Cardiac septum (tissue), 1 donor: ENCODE data around the gene FAM120A. TPM values are rescaled to one million over a fixed set of nuclear protein-coding genes. Genes with fewer than 3 reads are reported as not detected.

ENCODE experiments used
- DNase-seq: peaks from one replicate; pipeline ENCODE4 v3.0.0-alpha.2; 2020; ENCODE audit warnings: low spot score
- intact Hi-C: fragments of 100-400 bp; cut with DNase I; formaldehyde crosslinking; loops from one replicate; pipeline ENCODE4 v1.14.0; 2022
- microRNA-seq: library from miRNA; unstranded; fragments of <30 nt; microRNA quantifications from one replicate; pipeline ENCODE4 v1.2.0, GENCODE V29; 2020
- total RNA-seq: library from RNA; stranded (reverse); fragmentation: NEBNext Ultra II Directional; extraction: Animal tissue kit (Norgen Biotek cat#: 25700); gene quantifications from one replicate; pipeline ENCODE4 v1.2.1, GENCODE V29; 2021
- donor health status: DM: no; HTN: no; CAD: no.

Gene FAM120A
- total RNA-seq, 1 donor from 2014 or later = 116 TPM

DNA sequence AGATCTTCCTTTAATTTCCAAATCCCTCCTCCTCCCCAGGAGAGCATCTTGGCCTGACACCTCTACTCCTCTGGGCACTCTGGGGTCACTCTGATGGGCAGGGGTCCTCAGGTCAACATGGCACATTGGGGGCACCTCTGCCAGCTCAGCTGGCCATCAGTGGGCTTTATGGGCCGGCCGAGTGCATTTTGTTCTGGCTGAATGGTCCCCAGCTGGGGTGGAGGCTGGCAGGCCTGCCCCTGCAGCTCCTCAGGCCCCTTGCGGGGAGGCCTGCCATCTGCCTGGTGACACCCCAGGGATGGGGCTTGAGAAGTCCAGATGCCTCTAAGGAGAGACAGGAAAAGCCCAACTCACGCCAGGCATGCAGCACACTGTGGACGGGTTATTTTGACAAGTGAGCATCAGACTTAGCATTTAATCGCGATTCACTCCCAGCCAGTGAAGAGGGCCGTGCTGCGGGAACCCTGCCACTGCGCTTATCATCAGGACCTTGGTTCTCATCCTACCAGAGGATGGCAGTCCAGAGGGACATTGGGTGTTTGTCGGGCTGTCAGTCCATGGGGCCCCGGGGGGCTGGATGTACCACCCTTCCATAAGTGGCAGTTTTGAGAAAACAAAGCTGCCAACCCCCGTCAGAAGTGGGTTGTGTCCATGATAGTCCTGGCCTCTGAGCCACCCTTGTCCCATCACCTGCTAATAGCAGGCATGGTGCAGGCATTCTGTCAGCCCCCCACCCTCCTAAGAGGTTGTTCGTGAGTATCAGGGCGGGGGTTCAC lies 146.6 kb downstream of the FAM120A start:
- intact Hi-C loops = no loop called here
- no peak for DNase-seq

DNA sequence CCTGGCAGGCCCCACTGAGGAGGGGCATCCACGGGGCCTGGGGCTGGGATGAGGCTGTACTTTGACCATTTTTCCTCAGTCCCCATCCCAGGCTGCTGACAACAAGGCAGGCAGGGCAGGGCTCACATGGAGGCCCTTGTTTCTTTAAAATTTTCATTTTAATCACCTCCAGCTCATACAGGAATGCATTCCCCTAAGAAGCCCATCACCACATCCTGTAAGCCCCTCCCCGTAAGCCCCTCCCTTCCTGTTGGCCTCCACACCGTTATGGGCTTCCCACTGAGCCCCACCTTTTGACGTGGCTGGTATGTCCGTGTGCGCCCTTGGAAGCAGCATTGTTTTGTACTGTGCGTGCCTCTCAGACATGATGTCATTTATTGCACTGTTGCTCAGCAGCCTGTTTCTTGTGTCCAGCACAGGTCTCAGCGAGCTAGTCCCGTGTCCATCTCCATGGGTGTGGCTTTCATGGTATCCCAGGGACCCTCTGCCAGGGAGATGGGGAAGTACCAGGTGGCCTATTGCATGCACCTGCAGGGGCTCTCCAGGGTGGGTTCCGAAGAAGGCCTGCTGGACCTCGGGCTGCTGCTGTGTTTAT lies 147.3 kb downstream of the FAM120A start:
- no peak for DNase-seq
- intact Hi-C loops = no loop called here

- intact Hi-C loops = no loop called here
- no peak for DNase-seq
These were observed 148.3 kb downstream of the FAM120A start for GRCh38 chr9:93599571-93600403.

DNA sequence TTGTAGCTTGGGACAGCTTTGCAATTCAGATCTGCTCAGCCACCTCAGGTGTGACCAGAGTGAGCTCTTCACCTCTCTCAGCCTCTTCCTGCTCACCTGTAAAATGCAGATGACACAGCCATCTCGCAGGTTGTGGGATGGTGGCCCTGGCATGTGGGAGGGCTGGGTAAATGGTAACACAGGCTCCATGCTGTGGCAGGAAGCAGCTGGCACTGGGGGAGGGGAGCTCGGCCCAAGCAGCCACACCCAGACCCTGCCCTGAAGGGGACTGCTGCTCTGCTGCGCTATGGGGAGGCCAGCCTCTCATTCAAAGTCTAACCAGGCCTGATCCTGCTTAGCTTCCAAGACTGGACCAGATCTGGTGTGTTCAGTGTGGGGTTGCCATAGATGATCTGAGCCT lies 149.0 kb downstream of the FAM120A start:
- intact Hi-C loops = no loop called here
- no peak for DNase-seq

GRCh38 chr9:93601063-93601462 lies 149.6 kb downstream of the FAM120A start:
- DNase-seq = no peak

DNA sequence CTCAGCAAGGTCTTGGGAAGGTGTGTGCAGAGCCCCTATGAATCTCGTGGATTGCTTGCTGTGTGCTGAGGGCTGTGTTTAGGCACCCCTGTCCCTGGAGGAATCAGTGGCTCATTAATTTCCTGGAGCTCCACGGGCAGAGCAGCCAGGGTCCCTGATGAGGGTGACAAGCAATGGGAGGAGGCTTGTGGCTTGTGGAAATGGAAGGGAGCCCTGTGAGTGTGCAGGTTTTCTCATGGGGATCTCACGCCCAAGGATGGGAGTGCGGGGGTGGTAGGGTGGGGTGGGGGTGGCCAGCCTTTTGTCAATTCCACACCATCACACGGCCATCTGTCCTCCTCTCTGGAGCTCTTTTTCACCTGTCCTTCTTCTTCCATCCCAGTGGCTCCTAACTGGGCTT lies 150.2 kb downstream of the FAM120A start:
- no peak for DNase-seq
- intact Hi-C loops = no loop called here

More at GRCh38 chr9:93601063-93601462, 149.6 kb downstream of the FAM120A start:
- intact Hi-C loops = no loop called here

- intact Hi-C loops = no loop called here
- no peak for DNase-seq
These were observed 151.5 kb downstream of the FAM120A start for GRCh38 chr9:93603011-93603410.

DNA sequence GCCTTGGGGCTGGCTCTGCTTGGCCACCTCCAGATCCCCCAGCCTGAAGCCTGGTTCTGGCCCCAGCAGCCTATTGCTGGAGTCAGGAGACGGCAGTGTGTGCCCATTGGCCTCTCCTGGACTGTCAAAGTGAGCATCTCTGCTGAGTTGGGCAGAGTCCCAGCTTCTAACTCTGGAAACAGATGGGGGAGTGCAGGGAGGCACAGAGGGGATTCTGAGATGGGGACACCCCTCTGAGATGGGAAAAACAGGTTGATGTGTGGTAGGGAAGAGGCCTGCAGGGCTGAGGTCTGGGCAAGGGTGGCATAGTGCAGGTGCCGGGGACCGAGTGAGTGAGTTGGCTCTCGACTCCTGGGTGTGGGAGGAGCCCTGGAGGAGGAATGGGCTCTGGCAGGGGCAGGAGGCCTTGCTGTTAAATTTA lies 152.4 kb downstream of the FAM120A start:
- intact Hi-C loops = no loop called here
- DNase-seq = no peak

DNA sequence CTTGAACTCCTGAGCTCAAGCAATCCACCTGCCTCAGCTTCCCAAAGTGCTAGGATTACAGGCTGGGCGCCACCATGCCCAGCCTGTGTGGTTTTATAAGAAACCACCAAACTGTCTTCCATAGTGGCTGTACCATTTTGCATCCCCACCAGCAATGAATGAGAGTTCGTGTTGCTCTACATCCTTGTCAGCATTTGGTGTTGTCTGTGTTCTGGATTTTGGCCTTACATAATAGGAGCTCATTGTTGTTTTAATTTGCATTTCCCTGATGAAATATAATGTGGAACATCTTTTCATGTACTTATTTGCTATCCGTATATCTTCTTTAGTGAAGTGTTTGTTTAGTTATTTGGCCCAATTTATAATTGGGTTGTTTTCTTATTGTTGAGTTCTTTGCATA lies 154.7 kb downstream of the FAM120A start:
- intact Hi-C loops = no loop called here
- DNase-seq = no peak

DNA sequence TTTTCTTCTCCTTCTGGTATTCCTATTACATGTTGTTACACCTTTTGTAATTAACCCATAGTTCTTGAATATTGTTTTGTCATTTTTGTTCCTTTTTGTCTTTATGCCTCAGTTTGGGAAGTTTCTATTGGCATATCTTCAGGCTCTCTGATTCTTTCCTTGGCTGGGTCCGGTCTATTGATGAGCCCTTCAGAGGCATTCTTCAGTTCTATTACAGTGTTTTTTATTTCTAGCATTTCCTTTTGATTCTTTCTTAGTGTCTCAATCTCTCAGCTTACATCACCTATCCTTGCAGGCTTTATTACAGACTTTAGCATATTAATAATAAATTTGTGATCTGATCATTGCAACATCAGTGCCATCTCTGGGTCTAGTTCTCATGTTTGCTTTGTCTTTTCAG lies 158.7 kb downstream of the FAM120A start:
- no peak for DNase-seq
- intact Hi-C loops = no loop called here

DNA sequence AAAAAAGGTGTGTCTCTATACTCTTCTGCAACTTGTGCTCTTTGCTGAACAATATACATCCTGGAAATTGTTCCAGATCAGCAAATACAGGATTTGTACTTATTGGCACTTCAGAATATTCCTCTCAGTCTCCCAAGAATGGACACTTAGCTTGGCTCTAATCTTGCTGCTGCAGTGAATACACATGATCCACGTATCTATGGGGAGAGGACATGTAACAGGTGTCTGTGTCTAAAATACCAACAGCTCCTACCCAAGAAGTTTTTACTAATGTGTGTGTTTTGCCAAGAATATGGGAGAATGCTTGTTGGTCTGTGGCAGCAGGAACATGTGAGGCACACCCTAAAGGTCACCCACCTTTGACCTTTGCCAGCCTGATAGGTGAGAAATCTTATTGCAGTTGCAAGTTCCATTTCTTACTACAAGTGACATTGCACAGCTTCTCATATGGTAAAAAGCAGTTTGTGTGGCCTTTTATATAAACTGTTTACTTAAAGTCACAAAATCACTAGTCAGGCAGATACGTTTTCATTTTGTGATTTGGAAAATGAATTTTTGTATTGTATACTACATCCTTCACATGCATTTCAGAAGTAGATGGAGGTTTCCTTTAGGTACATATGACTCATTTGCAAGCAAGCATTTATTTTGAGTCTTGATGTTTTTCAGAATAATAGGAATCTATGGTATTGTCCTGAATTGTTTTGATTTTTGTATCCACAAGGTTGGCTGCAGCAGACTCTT lies 160.7 kb downstream of the FAM120A start:
- intact Hi-C loops = no loop called here
- DNase-seq = no peak

DNA sequence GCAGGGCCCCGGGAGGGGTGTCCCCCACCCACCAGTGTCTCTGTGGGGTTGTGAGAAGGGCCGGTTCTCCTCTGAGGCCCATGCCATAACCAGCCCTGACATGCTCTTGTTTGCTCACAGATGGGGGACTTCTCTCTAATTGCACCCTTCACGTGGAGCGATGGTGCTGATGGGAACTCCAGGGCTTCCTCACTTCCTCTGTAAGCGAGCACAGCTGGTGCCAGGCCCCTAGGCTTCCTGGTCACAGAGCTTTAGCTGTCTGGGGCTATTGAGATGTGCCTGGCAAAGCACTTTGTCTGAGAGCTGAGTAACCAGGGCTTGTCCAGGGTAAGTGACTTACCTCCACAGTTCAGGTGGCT lies 161.3 kb downstream of the FAM120A start:
- intact Hi-C loops = no loop called here
- no peak for DNase-seq

- intact Hi-C loops = no loop called here
- DNase-seq = no peak
These were observed 161.7 kb downstream of the FAM120A start for GRCh38 chr9:93613174-93613573.

DNA sequence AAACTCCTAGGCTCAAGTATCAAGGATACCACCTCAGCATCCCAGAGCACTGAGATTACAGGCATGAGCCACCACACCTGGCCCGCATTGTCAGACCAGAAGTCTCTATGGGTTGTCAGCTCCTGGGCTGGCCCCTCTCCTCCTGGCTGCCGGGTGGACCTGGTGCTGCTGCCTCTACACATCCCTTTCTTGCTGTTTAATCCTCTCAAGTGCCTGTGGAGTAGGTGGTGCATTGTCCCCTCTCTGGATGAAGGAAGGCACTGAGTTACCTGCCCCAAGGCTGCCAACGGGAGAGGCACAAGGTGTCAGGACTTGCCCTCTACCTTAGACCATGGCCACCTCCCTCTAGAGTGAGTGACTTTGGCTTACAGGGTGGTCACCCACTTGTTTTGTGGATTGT lies 162.3 kb downstream of the FAM120A start:
- no peak for DNase-seq
- intact Hi-C loops = no loop called here

- intact Hi-C loops = no loop called here
- DNase-seq = no peak
These were observed 163.5 kb downstream of the FAM120A start for GRCh38 chr9:93614830-93615468.

Small RNA genes lying within 50 kb of the gene (microRNA-seq; reads per million reads assigned to microRNA genes)
- not detected for gene MIR548AU

Other genes starting within 250 kb of the FAM120A start
- 39.1 TPM for gene FAM120AOS, start 1.9 kb downstream of the FAM120A start, total RNA-seq
- 24.5 TPM for gene PHF2, start 124.9 kb downstream of the FAM120A start, total RNA-seq